Astrocyte of the spinal cord (primary cell): ENCODE measurements around the gene B3GNT7.
"Not testable (repeated sequence)": the region's sequence is repeated elsewhere in the genome, so short reads cannot be mapped to it uniquely, and the experiment has no call there.

Source experiments
- DNase-seq: peaks from one replicate; pipeline ENCODE4 v3.0.0; 2011; ENCODE audit warnings: low read depth, low spot score
- H3K4me3 ChIP-seq: 2 replicates; pipeline ENCODE4 v1.5.1; 2011; ENCODE audit warnings: low read depth, mild to moderate bottlenecking, low read length, moderate library complexity
- CTCF ChIP-seq: IDR thresholded peaks from 2 replicates; pipeline ENCODE4 v1.5.1; 2012; ENCODE audit warnings: low read depth, mild to moderate bottlenecking, low read length, inconsistent platforms
- in situ Hi-C: cut with HindIII; loops from 2 replicates; pipeline ENCODE4 v1.10.0; 2017; ENCODE audit warnings: low sequenced_read_pairs

Gene B3GNT7

GRCh38 chr2:231397011-231397927 lies 1.8 kb downstream of the B3GNT7 start:
- in situ Hi-C loops, result no loop called here
- H3K4me3 ChIP-seq, result no peak overlapping the region
- no peak for TF ChIP-seq CTCF
- no peak for DNase-seq

- no peak overlapping the region for H3K4me3 ChIP-seq
- in situ Hi-C loops, result no loop called here
- TF ChIP-seq CTCF, result no peak
- DNase-seq, result no peak
Measured at GRCh38 chr2:231397928-231398294, 2.4 kb downstream of the B3GNT7 start.

GRCh38 chr2:231398585-231398984 lies 3.1 kb downstream of the B3GNT7 start:
- no peak for DNase-seq
- in situ Hi-C loops, result no loop called here
- no peak overlapping the region for H3K4me3 ChIP-seq
- TF ChIP-seq CTCF, result no peak

GRCh38 chr2:231399046-231399852 lies 3.7 kb downstream of the B3GNT7 start:
- no peak for TF ChIP-seq CTCF
- no peak overlapping the region for H3K4me3 ChIP-seq
- in situ Hi-C loops, result no loop called here
- DNase-seq, result no peak

GRCh38 chr2:231399853-231400680 lies 4.6 kb downstream of the B3GNT7 start:
- no peak for TF ChIP-seq CTCF
- H3K4me3 ChIP-seq, result no peak overlapping the region
- in situ Hi-C loops, result no loop called here
- no peak for DNase-seq

- DNase-seq, in situ Hi-C loops, H3K4me3 ChIP-seq: not testable (repeated sequence)
Measured at GRCh38 chr2:231400681-231401080, 5.2 kb downstream of the B3GNT7 start.

- DNase-seq, in situ Hi-C loops, H3K4me3 ChIP-seq: not testable (repeated sequence)
Measured at GRCh38 chr2:231401101-231401500, 5.6 kb downstream of the B3GNT7 start.

GRCh38 chr2:231403421-231404182 lies 8.1 kb downstream of the B3GNT7 start:
- DNase-seq, in situ Hi-C loops, H3K4me3 ChIP-seq: not testable (repeated sequence)

- in situ Hi-C loops, H3K4me3 ChIP-seq, DNase-seq: not testable (repeated sequence)
Measured at GRCh38 chr2:231404183-231404578, 8.7 kb downstream of the B3GNT7 start.
